Gastroesophageal sphincter (tissue), 3 donors: Measurements from ENCODE around the gene AACS.

Source experiments
- EP300 ChIP-seq: sonication (generic); formaldehyde crosslinking; IDR thresholded peaks from one replicate; pipeline ENCODE4 v1.6.1; 2017; ENCODE audit warnings: antibody characterized with exemption, mild to moderate bottlenecking
- POLR2A ChIP-seq, 2 donors: fragments of 450-650 bp; IDR thresholded peaks; one replicate each; pipeline ENCODE4 v1.6.1; 2017; ENCODE audit warnings: antibody characterized with exemption in 2 of 2, mild to moderate bottlenecking in 2 of 2, moderate library complexity in 1 of 2
- TF ChIP-seq, protein P1 (sequence below), 4 experiments: fragments of 200-600 bp in 2 of 4; fragments of 450-650 bp in 2 of 4; sonication (generic) in 1 of 4; IDR thresholded peaks; one replicate each; pipeline ENCODE4 v1.5.1; 2017 to 2019; ENCODE audit warnings: antibody characterized with exemption in 4 of 4, mild to moderate bottlenecking in 2 of 4, moderate library complexity in 2 of 4

DNA sequence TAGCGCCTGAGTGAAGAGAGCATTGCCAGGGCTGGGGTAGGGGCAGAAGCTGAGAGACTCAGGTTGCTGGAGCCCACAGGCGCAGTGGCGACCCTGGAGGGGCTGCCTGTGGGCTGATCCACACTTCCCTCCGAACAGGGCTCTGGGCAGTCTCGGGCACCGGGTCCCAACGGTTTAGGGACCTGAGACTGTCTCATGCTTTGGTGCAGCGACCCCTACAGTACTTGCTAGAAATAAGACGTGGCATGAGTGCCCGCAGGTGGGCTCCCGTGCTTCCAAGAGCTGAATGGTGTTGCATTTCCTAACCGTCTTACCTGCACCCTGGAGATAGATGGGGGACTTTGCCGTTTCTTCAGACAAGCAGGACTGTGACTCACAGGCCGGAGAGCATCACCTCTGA lies 57.4 kb downstream of the AACS start:
- TF ChIP-seq EP300 (no peak), POLR2A (IDR thresholded peaks at IDR 0.05) (no peak)
- TF ChIP-seq, protein P1, sequence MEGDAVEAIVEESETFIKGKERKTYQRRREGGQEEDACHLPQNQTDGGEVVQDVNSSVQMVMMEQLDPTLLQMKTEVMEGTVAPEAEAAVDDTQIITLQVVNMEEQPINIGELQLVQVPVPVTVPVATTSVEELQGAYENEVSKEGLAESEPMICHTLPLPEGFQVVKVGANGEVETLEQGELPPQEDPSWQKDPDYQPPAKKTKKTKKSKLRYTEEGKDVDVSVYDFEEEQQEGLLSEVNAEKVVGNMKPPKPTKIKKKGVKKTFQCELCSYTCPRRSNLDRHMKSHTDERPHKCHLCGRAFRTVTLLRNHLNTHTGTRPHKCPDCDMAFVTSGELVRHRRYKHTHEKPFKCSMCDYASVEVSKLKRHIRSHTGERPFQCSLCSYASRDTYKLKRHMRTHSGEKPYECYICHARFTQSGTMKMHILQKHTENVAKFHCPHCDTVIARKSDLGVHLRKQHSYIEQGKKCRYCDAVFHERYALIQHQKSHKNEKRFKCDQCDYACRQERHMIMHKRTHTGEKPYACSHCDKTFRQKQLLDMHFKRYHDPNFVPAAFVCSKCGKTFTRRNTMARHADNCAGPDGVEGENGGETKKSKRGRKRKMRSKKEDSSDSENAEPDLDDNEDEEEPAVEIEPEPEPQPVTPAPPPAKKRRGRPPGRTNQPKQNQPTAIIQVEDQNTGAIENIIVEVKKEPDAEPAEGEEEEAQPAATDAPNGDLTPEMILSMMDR (IDR thresholded peaks at IDR 0.05), result no peak
